PC-3 (cell line): ENCODE data around the gene MREG. TPM values are rescaled to one million over a fixed set of nuclear protein-coding genes. Genes with fewer than 3 reads are reported as not detected.

Experiments
- ATAC-seq: fragments of 200-7000 bp; cut with Tn5 transposase; 2 replicates; pipeline ENCODE4 v1.9.1; 2020; ENCODE audit warnings: mild to moderate bottlenecking, moderate library complexity
- BruUV-seq: library from RNA; stranded (reverse); fragments of 400-500 nt; replicated peaks from 2 replicates; lab custom pipeline; 2021; lab: Mats Ljungman, UMichigan
- CTCF ChIA-PET: fragments of 300-600 bp; sonication (Branson Sonifier 250); formaldehyde crosslinking; loops from one replicate; lab custom pipeline; 2022; ENCODE audit warnings: antibody characterized with exemption; lab: Charles Lee
- POLR2A ChIA-PET: fragments of 300-600 bp; sonication (Branson Sonifier 250); formaldehyde crosslinking; loops from one replicate; lab custom pipeline; 2022; ENCODE audit warnings: antibody characterized with exemption; ENCODE audit not compliant: unreplicated experiment; lab: Charles Lee
- DNase-seq: peaks from one replicate; pipeline ENCODE4 v3.0.0-alpha.2; 2015
- H2AFZ ChIP-seq: fragments of 300-600 bp; sonication (generic); 2 replicates; pipeline ENCODE4 v1.6.0; 2016; ENCODE audit warnings: antibody characterized with exemption, low read length
- H3F3A ChIP-seq: fragments of 300-600 bp; sonication (generic); one replicate; pipeline ENCODE4 v1.6.0; 2017; ENCODE audit warnings: antibody characterized with exemption, low read length, control low read depth, mild to moderate bottlenecking; ENCODE audit not compliant: unreplicated experiment
- H3K27ac ChIP-seq: fragments of 300-600 bp; sonication (generic); 2 replicates; pipeline ENCODE4 v1.5.1; 2016; ENCODE audit warnings: mild to moderate bottlenecking, low read length
- H3K27me3 ChIP-seq: fragments of 300-600 bp; sonication (generic); 2 replicates; pipeline ENCODE4 v1.6.1; 2016; ENCODE audit warnings: low read length, mixed read lengths
- H3K36me3 ChIP-seq: fragments of 300-600 bp; sonication (generic); 2 replicates; pipeline ENCODE4 v1.6.1; 2016; ENCODE audit warnings: low read depth, mixed run types, low read length, mixed read lengths
- H3K4me1 ChIP-seq: fragments of 300-600 bp; sonication (generic); 2 replicates; pipeline ENCODE4 v1.5.1; 2016; ENCODE audit warnings: low read length; ENCODE audit not compliant: insufficient read depth
- H3K4me2 ChIP-seq: fragments of 300-600 bp; sonication (generic); 2 replicates; pipeline ENCODE4 v1.6.0; 2016; ENCODE audit warnings: low read length
- H3K4me3 ChIP-seq: fragments of 300-600 bp; sonication (generic); 2 replicates; pipeline ENCODE4 v1.5.1; 2016; ENCODE audit warnings: mild to moderate bottlenecking, low read length, mixed read lengths
- H3K79me2 ChIP-seq: fragments of 300-600 bp; sonication (generic); 2 replicates; pipeline ENCODE4 v1.6.1; 2017; ENCODE audit warnings: low read length, mixed read lengths
- H3K9ac ChIP-seq: fragments of 300-600 bp; sonication (generic); 2 replicates; pipeline ENCODE4 v1.6.0; 2016; ENCODE audit warnings: mild to moderate bottlenecking, low read length
- H3K9me2 ChIP-seq: fragments of 300-600 bp; sonication (generic); replicated peaks from 2 replicates; pipeline ENCODE4 v1.6.1; 2016; ENCODE audit warnings: mixed run types, low read length, mixed read lengths
- H3K9me3 ChIP-seq: fragments of 300-600 bp; sonication (generic); 2 replicates; pipeline ENCODE4 v1.6.1; 2016; ENCODE audit warnings: low read length, mixed read lengths
- H4K20me1 ChIP-seq: fragments of 300-600 bp; sonication (generic); 2 replicates; pipeline ENCODE4 v1.6.1; 2016; ENCODE audit warnings: low read length, mixed read lengths
- CTCF ChIP-seq: fragments of 300-600 bp; sonication (generic); conservative IDR thresholded peaks from 2 replicates; pipeline ENCODE4 v1.5.1; 2017; ENCODE audit warnings: antibody characterized with exemption, low read depth, mild to moderate bottlenecking, low read length
- EZH2 ChIP-seq: fragments of 300-600 bp; sonication (generic); IDR thresholded peaks from one replicate; pipeline ENCODE4 v1.6.1; 2017; ENCODE audit warnings: antibody characterized with exemption, mild to moderate bottlenecking, low read length; ENCODE audit not compliant: unreplicated experiment
- EZH2phosphoT487 ChIP-seq: fragments of 300-600 bp; sonication (generic); IDR thresholded peaks from 2 replicates; pipeline ENCODE4 v1.6.1; 2018; ENCODE audit warnings: mild to moderate bottlenecking, antibody characterized with exemption, low read length, borderline replicate concordance
- intact Hi-C: fragments of 100-400 bp; cut with micrococcal nuclease; formaldehyde crosslinking; loops from 2 replicates; pipeline ENCODE4 v1.9.0; 2023
- total RNA-seq: library from RNA; depleted of rRNA; stranded (reverse); fragments of >200 nt; gene quantifications from 2 replicates; pipeline ENCODE4 v1.2.3, GENCODE V29; 2014

The MREG gene
- total RNA-seq, 1 experiment from 2014 or later = 24.4 TPM

- TF ChIP-seq EZH2 = no peak
- no peak for TF ChIP-seq EZH2phosphoT487
- TF ChIP-seq CTCF = peak; percentile 87
- DNase-seq (peak; percentile 81), ATAC-seq (peak; percentile 92)
- no peaks in the 10 kb centered on the region for H3F3A ChIP-seq
- H3K9ac ChIP-seq = no peak overlapping the region
- no peak overlapping the region for H3K4me2 ChIP-seq
- no peaks in the 10 kb centered on the region for H3K9me3 ChIP-seq
- no TSS peak for BruUV-seq
- POLR2A ChIA-PET = interaction anchor here (0.6 to 0.7 kb wide), 2 partner anchors 32 to 74 kb away, joined by 3 to 6 read pairs; no protein-coding TSS in a partner anchor
- no peak overlapping the region for H3K4me3 ChIP-seq
- intact Hi-C loops = loop anchor here (1.0 to 2.0 kb wide), 3 partner anchors 25 to 73 kb away; partner anchors contain the start of gene MREG
- H3K79me2 ChIP-seq = no peaks in the 10 kb centered on the region
- no peak overlapping the region for H3K27ac ChIP-seq
- peaks cover 5% of the 10 kb centered on the region; the same call in 1 of the 2 replicates for H3K36me3 ChIP-seq
- H2AFZ ChIP-seq = no peak overlapping the region
- H3K4me1 ChIP-seq = 0 out of 2 replicates have a peak, but pooled peaks cover 7% of the 10 kb centered on the region
- no peaks in the 10 kb centered on the region for H4K20me1 ChIP-seq
- no peaks in the 10 kb centered on the region for H3K9me2 ChIP-seq
- no peaks in the 10 kb centered on the region for H3K27me3 ChIP-seq
- CTCF ChIA-PET = interaction anchor here (0.6 to 1.0 kb wide), 8 partner anchors 11 to 84 kb away, joined by 3 to 12 read pairs (median 4); no protein-coding TSS in a partner anchor
Measured at GRCh38 chr2:215949991-215950404, 63.4 kb downstream of the MREG start.

- Histone ChIP-seq H3K36me3 (peaks cover 14% of the 10 kb centered on the region; the same call in 1 of the 2 replicates), H2AFZ (no peak overlapping the region), H3F3A (no peaks in the 10 kb centered on the region), H3K9me2 (no peaks in the 10 kb centered on the region), H3K4me3 (no peak overlapping the region), H3K79me2 (no peaks in the 10 kb centered on the region), H4K20me1 (no peaks in the 10 kb centered on the region), H3K4me2 (no peak overlapping the region), H3K9me3 (no peaks in the 10 kb centered on the region), H3K27me3 (no peaks in the 10 kb centered on the region), H3K27ac (no peak overlapping the region), H3K9ac (no peak overlapping the region), H3K4me1 (peaks cover 7% of the 10 kb centered on the region; the same call in 1 of the 2 replicates)
- ChIA-PET CTCF (no interaction called here), POLR2A (no interaction called here)
- intact Hi-C loops = no loop called here
- BruUV-seq = no TSS peak
- DNase-seq (no peak), ATAC-seq (no peak)
- TF ChIP-seq EZH2 (no peak), EZH2phosphoT487 (no peak), CTCF (no peak)
Measured at GRCh38 chr2:215948051-215948450, 65.3 kb downstream of the MREG start.

- no peak for TF ChIP-seq CTCF
- no peak for TF ChIP-seq EZH2
- no peak for TF ChIP-seq EZH2phosphoT487
- no peaks in the 10 kb centered on the region for H4K20me1 ChIP-seq
- no peaks in the 10 kb centered on the region for H3K79me2 ChIP-seq
- H3K9me3 ChIP-seq = no peaks in the 10 kb centered on the region
- H3K36me3 ChIP-seq = peaks cover 18% of the 10 kb centered on the region; the same call in 1 of the 2 replicates
- ATAC-seq = no peak
- ChIA-PET CTCF (no interaction called here), POLR2A (no interaction called here)
- H3K9ac ChIP-seq = no peak overlapping the region
- H3F3A ChIP-seq = no peaks in the 10 kb centered on the region
- intact Hi-C loops = no loop called here
- H3K4me2 ChIP-seq = no peak overlapping the region
- no peaks in the 10 kb centered on the region for H3K27me3 ChIP-seq
- DNase-seq = no peak
- no peak overlapping the region for H3K4me3 ChIP-seq
- BruUV-seq = no TSS peak
- H3K4me1 ChIP-seq = peaks cover 7% of the 10 kb centered on the region; the same call in 1 of the 2 replicates
- H3K9me2 ChIP-seq = no peaks in the 10 kb centered on the region
- no peak overlapping the region for H2AFZ ChIP-seq
- H3K27ac ChIP-seq = no peak overlapping the region
Measured at GRCh38 chr2:215946586-215946985, 66.8 kb downstream of the MREG start.
